Measurements from ENCODE around the gene GJA9.

GRCh38 chr1:38923607-38924006 lies 42.2 kb upstream of the GJA9 start:
- TF ChIP-seq ZNF274 (IDR thresholded peaks at IDR 0.05; ENCODE audit: low read depth, low read length) (no peak), YY1 (IDR thresholded peaks at IDR 0.05; ENCODE audit: insufficient read depth, insufficient read length) (no peak), SUZ12 (IDR thresholded peaks at IDR 0.05; ENCODE audit: extremely low read depth, insufficient read depth, insufficient read length) (no peak)

All from NT2/D1 (cell line).